IPS DF 6.9 (cell line): ENCODE measurements around the gene LGALS14.
"Not testable (repeated sequence)": the region's sequence is repeated elsewhere in the genome, so short reads cannot be mapped to it uniquely, and the experiment has no call there.

ENCODE experiments used
- DNase-seq: peaks from one replicate; pipeline ENCODE4 v3.0.0-alpha.2; 2013; ENCODE audit warnings: low read depth, low spot score
- H3K27ac ChIP-seq: one replicate; pipeline ENCODE4 v1.5.1; 2013; ENCODE audit warnings: low read length, control low read depth
- H3K27me3 ChIP-seq: 2 replicates; pipeline ENCODE4 v1.6.1; 2013; ENCODE audit warnings: mild to moderate bottlenecking, low read length; ENCODE audit not compliant: control insufficient read depth, insufficient read depth
- H3K36me3 ChIP-seq: 2 replicates; pipeline ENCODE4 v1.6.1; 2013; ENCODE audit warnings: low read length; ENCODE audit not compliant: control insufficient read depth, insufficient read depth
- H3K4me1 ChIP-seq: 2 replicates; pipeline ENCODE4 v1.6.1; 2013; ENCODE audit warnings: low read length; ENCODE audit not compliant: control insufficient read depth, insufficient read depth
- H3K4me3 ChIP-seq: 2 replicates; pipeline ENCODE4 v1.5.1; 2013; ENCODE audit warnings: mild to moderate bottlenecking, low read length
- H3K9me3 ChIP-seq: 2 replicates; pipeline ENCODE4 v1.6.1; 2013; ENCODE audit warnings: low read length, inconsistent platforms; ENCODE audit not compliant: control insufficient read depth, insufficient read depth
- WGBS: extraction: QIAGEN DNeasy Blood & Tissue Kit; methylation state at CpG from one replicate; pipeline ENCODE4 v1.1.7; 2013; ENCODE audit warnings: mixed read lengths, missing lambda C conversion rate; ENCODE audit not compliant: insufficient read length, insufficient coverage; 5-methylcytosine and 5-hydroxymethylcytosine counted together

Gene LGALS14

GRCh38 chr19:39704181-39705044, at the start of gene LGALS14:
LGALS14 (plus strand) TSS chr19:39704481; CDS start chr19:39704529, 48 bp downstream.
- WGBS = no CpG with 5 or more reads among the region's 6 CpGs
- Histone ChIP-seq H3K4me1 (no peaks in the 10 kb centered on the region), H3K9me3 (no peaks in the 10 kb centered on the region), H3K27me3 (no peaks in the 10 kb centered on the region), H3K4me3 (no peak within 1 kb of the TSS), H3K27ac (no peak within 1 kb of the TSS), H3K36me3 (no peaks in the 10 kb centered on the region)
- no peak for DNase-seq

- no peak within 1 kb of the TSS for H3K4me3 ChIP-seq
- H3K9me3 ChIP-seq = no peaks in the 10 kb centered on the region
- no peaks in the 10 kb centered on the region for H3K36me3 ChIP-seq
- no peaks in the 10 kb centered on the region for H3K4me1 ChIP-seq
- WGBS = no CpG with 5 or more reads among the region's 3 CpGs
- no peak within 1 kb of the TSS for H3K27ac ChIP-seq
- H3K27me3 ChIP-seq = no peaks in the 10 kb centered on the region
- no peak for DNase-seq
Observed at GRCh38 chr19:39655613-39656012, 48.7 kb upstream of the LGALS14 start, which contains the start of gene LGALS16. LGALS16 (plus strand) TSS chr19:39655913; CDS start chr19:39655962, 49 bp downstream.

- Histone ChIP-seq H3K9me3 (no peaks in the 10 kb centered on the region), H3K27ac (no peak overlapping the region), H3K4me3 (no peak overlapping the region), H3K27me3 (no peaks in the 10 kb centered on the region), H3K36me3 (no peaks in the 10 kb centered on the region), H3K4me1 (no peaks in the 10 kb centered on the region)
- DNase-seq = no peak
- WGBS = no CpG with 5 or more reads among the region's 4 CpGs
Observed at GRCh38 chr19:39659791-39660190, 44.5 kb upstream of the LGALS14 start.

- DNase-seq = no peak
- H3K27me3 ChIP-seq = no peaks in the 10 kb centered on the region
- no peak overlapping the region for H3K4me3 ChIP-seq
- H3K36me3 ChIP-seq = no peaks in the 10 kb centered on the region
- H3K9me3 ChIP-seq = no peaks in the 10 kb centered on the region
- no peak overlapping the region for H3K27ac ChIP-seq
- H3K4me1 ChIP-seq = no peaks in the 10 kb centered on the region
- WGBS = no CpG with 5 or more reads among the region's 4 CpGs
Observed at GRCh38 chr19:39660661-39661060, 43.6 kb upstream of the LGALS14 start.

GRCh38 chr19:39661565-39661964, 42.7 kb upstream of the LGALS14 start:
- Histone ChIP-seq H3K4me1 (no peaks in the 10 kb centered on the region), H3K4me3 (no peak overlapping the region), H3K27me3 (no peaks in the 10 kb centered on the region), H3K36me3 (no peaks in the 10 kb centered on the region), H3K9me3 (no peaks in the 10 kb centered on the region), H3K27ac (no peak overlapping the region)
- DNase-seq = no peak

- WGBS = no CpG with 5 or more reads among the region's 3 CpGs
- not testable (repeated sequence) for DNase-seq, H3K36me3 ChIP-seq, H3K4me3 ChIP-seq, H3K4me1 ChIP-seq, H3K9me3 ChIP-seq, H3K27ac ChIP-seq, H3K27me3 ChIP-seq
Observed at GRCh38 chr19:39669860-39670259, 34.4 kb upstream of the LGALS14 start.

DNA sequence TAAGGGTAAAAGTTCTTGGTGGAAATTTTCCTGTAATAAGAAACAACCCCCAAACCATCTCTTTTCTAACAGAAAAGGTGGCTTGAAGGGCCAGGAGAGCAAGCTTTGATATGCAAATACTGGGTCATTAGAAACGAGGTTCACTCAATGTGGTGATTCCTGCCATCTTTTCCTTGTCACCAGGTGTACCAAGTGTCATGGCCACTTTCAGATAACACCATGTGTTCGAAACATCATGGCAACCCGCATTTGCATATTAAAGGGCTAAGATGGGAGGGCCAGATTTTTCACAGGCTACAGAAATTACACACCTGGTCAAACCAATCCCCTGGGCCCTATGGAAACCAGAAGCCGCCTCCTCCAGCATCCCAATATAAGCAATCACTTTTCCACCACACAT, 33.3 kb upstream of the LGALS14 start:
- no peak overlapping the region for H3K4me3 ChIP-seq
- no peaks in the 10 kb centered on the region for H3K36me3 ChIP-seq
- H3K27me3 ChIP-seq = no peaks in the 10 kb centered on the region
- peak; percentile 20 for DNase-seq
- H3K4me1 ChIP-seq = no peaks in the 10 kb centered on the region
- no CpG with 5 or more reads among the region's 4 CpGs for WGBS
- H3K27ac ChIP-seq = no peak overlapping the region
- no peaks in the 10 kb centered on the region for H3K9me3 ChIP-seq

GRCh38 chr19:39671739-39672363, 32.4 kb upstream of the LGALS14 start:
- no CpG with 5 or more reads among the region's 9 CpGs for WGBS

GRCh38 chr19:39672473-39672872, 31.8 kb upstream of the LGALS14 start:
- whole genome bisulfite sequencing = no CpG with 5 or more reads among the region's 5 CpGs
- no peak overlapping the region for H3K27ac ChIP-seq
- H3K9me3 ChIP-seq = no peaks in the 10 kb centered on the region
- no peaks in the 10 kb centered on the region for H3K36me3 ChIP-seq
- H3K4me3 ChIP-seq = no peak overlapping the region
- H3K27me3 ChIP-seq = no peaks in the 10 kb centered on the region
- no peaks in the 10 kb centered on the region for H3K4me1 ChIP-seq
- DNase-seq = no peak

More at GRCh38 chr19:39671739-39672363, 32.4 kb upstream of the LGALS14 start:
- no peaks in the 10 kb centered on the region for H3K4me1 ChIP-seq
- DNase-seq = peak; percentile 55
- no peak overlapping the region for H3K4me3 ChIP-seq
- no peaks in the 10 kb centered on the region for H3K9me3 ChIP-seq
- H3K27ac ChIP-seq = no peak overlapping the region
- H3K36me3 ChIP-seq = no peaks in the 10 kb centered on the region
- H3K27me3 ChIP-seq = no peaks in the 10 kb centered on the region

DNA sequence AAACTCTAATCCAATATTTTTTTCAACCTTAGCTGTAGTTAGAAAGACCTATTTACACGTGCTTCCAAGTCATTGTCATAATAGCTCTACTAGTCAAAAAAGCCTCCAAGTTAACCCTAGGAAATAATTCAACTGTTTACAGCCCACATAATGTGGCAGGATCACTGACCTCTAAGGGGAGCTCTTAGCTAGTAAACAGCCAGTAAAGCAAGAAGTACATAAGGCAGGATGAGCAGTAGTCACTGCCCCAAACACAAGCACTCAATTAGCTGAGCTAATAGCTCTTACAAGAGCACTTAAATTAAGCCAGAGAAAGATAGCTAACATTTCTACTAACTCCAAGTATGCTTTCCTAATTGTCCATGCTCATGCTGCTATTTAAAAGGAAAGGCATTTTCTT, 30.4 kb upstream of the LGALS14 start:
- not testable (repeated sequence) for H3K4me3 ChIP-seq, H3K4me1 ChIP-seq, H3K36me3 ChIP-seq, H3K9me3 ChIP-seq, H3K27me3 ChIP-seq, DNase-seq, H3K27ac ChIP-seq
- WGBS = no CpG with 5 or more reads among the region's 1 CpG
